Measurements from ENCODE around the gene XPR1.

XPR1 gene

DNA sequence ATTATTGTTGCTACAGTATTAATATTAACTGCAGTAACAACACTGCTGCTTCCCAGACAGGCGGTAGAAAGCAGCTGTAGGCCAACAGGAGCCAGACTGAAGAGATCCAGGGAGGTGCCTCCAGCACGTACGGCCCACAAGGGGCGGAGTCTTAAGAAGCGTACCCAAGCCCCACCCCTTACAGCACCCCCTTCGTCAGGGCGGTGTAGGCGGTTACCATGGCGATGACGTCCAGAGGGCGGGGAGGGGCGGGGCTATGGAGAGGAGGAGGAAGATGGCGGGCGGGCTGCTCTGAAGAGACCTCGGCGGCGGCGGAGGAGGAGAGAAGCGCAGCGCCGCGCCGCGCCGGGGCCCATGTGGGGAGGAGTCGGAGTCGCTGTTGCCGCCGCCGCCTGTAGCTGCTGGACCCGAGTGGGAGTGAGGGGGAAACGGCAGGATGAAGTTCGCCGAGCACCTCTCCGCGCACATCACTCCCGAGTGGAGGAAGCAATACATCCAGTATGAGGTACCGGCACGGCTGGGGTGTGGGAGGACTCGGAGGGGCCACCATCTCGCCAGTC, at the start of gene XPR1:
TSS of gene XPR1 (plus strand) at position 257 of the 560 bp plus-strand sequence. CDS start at position 437, 180 bp downstream.
- no peaks in the 10 kb centered on the region; the same call in 1 of the 2 replicates for H3F3A ChIP-seq (ENCODE audit: control insufficient read depth, insufficient read depth)
- TF ChIP-seq, protein P1, sequence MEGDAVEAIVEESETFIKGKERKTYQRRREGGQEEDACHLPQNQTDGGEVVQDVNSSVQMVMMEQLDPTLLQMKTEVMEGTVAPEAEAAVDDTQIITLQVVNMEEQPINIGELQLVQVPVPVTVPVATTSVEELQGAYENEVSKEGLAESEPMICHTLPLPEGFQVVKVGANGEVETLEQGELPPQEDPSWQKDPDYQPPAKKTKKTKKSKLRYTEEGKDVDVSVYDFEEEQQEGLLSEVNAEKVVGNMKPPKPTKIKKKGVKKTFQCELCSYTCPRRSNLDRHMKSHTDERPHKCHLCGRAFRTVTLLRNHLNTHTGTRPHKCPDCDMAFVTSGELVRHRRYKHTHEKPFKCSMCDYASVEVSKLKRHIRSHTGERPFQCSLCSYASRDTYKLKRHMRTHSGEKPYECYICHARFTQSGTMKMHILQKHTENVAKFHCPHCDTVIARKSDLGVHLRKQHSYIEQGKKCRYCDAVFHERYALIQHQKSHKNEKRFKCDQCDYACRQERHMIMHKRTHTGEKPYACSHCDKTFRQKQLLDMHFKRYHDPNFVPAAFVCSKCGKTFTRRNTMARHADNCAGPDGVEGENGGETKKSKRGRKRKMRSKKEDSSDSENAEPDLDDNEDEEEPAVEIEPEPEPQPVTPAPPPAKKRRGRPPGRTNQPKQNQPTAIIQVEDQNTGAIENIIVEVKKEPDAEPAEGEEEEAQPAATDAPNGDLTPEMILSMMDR (IDR thresholded peaks at IDR 0.05; ENCODE audit: low read depth, low read length, poor library complexity, severe bottlenecking): no peak
- TF ChIP-seq EZH2phosphoT487 (IDR thresholded peaks at IDR 0.05; ENCODE audit: borderline replicate concordance, low read length): no peak
- no peaks in the 10 kb centered on the region for H3K9me2 ChIP-seq (replicated peaks; ENCODE audit: control insufficient read depth, low read length)
- no peaks in the 10 kb centered on the region for H3K9me3 ChIP-seq (ENCODE audit: control insufficient read depth, insufficient read depth, low read length)
- peak within 1 kb of the TSS; percentile 97 for H3K4me3 ChIP-seq (ENCODE audit: low read length)
- H3K4me1 ChIP-seq (ENCODE audit: control insufficient read depth, low read length): peaks cover 33% of the 10 kb centered on the region
- peaks cover 38% of the 10 kb centered on the region for H3K79me2 ChIP-seq (ENCODE audit: control insufficient read depth, low read length)
- peak within 1 kb of the TSS; percentile 94 for H3K4me2 ChIP-seq (ENCODE audit: low read length)
- 0 out of 2 replicates have a peak, but pooled peaks cover 4% of the 10 kb centered on the region for H3K36me3 ChIP-seq (ENCODE audit: control insufficient read depth, low read length)
- peak within 1 kb of the TSS; percentile 58 for H3K27ac ChIP-seq (ENCODE audit: low read depth, low read length)
- H4K20me1 ChIP-seq (ENCODE audit: control insufficient read depth, insufficient read depth, low read depth, low read length): 0 out of 2 replicates have a peak, but pooled peaks cover 8% of the 10 kb centered on the region
- H3K27me3 ChIP-seq (ENCODE audit: control insufficient read depth, low read length): 0 out of 2 replicates have a peak, but pooled peaks cover 5% of the 10 kb centered on the region

DNA sequence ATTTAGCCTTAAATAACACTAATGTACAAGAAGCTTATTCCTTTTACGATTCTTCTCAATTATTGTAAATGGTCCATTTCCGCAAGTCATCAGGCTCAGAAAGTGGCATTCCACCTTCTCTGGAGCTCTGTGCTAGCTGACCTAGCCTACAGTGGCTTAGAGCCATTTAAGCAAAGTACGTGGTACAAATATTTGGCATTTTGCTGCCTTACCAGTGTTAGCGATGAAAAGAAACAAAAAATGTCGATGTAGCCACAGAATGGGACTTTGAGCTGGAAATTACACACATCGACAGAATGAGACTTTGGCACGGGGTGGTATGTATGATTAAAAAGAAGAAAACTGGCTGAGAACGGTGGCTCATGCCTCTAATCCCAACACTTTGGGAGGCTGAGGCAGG, 47.0 kb upstream of the XPR1 start:
- Histone ChIP-seq H3K4me2 (ENCODE audit: low read length) (no peak overlapping the region), H3K27me3 (ENCODE audit: control insufficient read depth, low read length) (no peaks in the 10 kb centered on the region; the same call in 1 of the 2 replicates), H4K20me1 (ENCODE audit: control insufficient read depth, insufficient read depth, low read depth, low read length) (no peaks in the 10 kb centered on the region), H3K9me2 (replicated peaks; ENCODE audit: control insufficient read depth, low read length) (no peaks in the 10 kb centered on the region), H3F3A (ENCODE audit: control insufficient read depth, insufficient read depth) (no peaks in the 10 kb centered on the region), H3K79me2 (ENCODE audit: control insufficient read depth, low read length) (no peaks in the 10 kb centered on the region), H3K4me1 (ENCODE audit: control insufficient read depth, low read length) (no peaks in the 10 kb centered on the region), H3K9me3 (ENCODE audit: control insufficient read depth, insufficient read depth, low read length) (no peaks in the 10 kb centered on the region), H3K36me3 (ENCODE audit: control insufficient read depth, low read length) (no peaks in the 10 kb centered on the region), H3K4me3 (ENCODE audit: low read length) (no peak overlapping the region), H3K27ac (ENCODE audit: low read depth, low read length) (no peak overlapping the region)
- TF ChIP-seq, protein P1 (IDR thresholded peaks at IDR 0.05; ENCODE audit: low read depth, low read length, poor library complexity, severe bottlenecking): no peak
- TF ChIP-seq EZH2phosphoT487 (IDR thresholded peaks at IDR 0.05; ENCODE audit: borderline replicate concordance, low read length): no peak

DNA sequence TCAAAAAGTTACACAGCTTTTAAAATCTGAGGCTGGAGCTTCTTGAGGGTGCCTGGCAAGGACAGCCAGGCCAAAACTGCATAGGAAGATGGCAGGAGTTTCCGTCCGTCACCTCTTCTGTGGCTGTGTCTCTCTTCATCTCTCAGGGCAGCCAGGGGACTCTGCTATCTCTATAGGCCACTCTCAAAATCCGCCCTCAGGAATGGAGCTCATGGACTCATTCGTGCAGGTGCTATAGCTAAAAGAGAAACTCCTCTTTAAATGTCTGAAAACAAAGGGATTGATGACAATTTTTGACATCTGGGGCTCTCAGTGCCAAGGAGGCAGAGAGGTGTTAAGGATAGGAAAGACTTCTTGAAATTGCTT, 45.8 kb upstream of the XPR1 start:
- no peaks in the 10 kb centered on the region for H3K4me1 ChIP-seq (ENCODE audit: control insufficient read depth, low read length)
- H3K4me3 ChIP-seq (ENCODE audit: low read length): no peak overlapping the region
- H3F3A ChIP-seq (ENCODE audit: control insufficient read depth, insufficient read depth): no peaks in the 10 kb centered on the region
- no peaks in the 10 kb centered on the region for H3K9me2 ChIP-seq (replicated peaks; ENCODE audit: control insufficient read depth, low read length)
- no peaks in the 10 kb centered on the region; the same call in 1 of the 2 replicates for H3K27me3 ChIP-seq (ENCODE audit: control insufficient read depth, low read length)
- H3K36me3 ChIP-seq (ENCODE audit: control insufficient read depth, low read length): no peaks in the 10 kb centered on the region
- H3K27ac ChIP-seq (ENCODE audit: low read depth, low read length): no peak overlapping the region
- no peaks in the 10 kb centered on the region for H3K79me2 ChIP-seq (ENCODE audit: control insufficient read depth, low read length)
- H4K20me1 ChIP-seq (ENCODE audit: control insufficient read depth, insufficient read depth, low read depth, low read length): no peaks in the 10 kb centered on the region
- no peak for TF ChIP-seq EZH2phosphoT487 (IDR thresholded peaks at IDR 0.05; ENCODE audit: borderline replicate concordance, low read length)
- TF ChIP-seq, protein P1 (IDR thresholded peaks at IDR 0.05; ENCODE audit: low read depth, low read length, poor library complexity, severe bottlenecking): no peak
- H3K4me2 ChIP-seq (ENCODE audit: low read length): no peak overlapping the region
- H3K9me3 ChIP-seq (ENCODE audit: control insufficient read depth, insufficient read depth, low read length): no peaks in the 10 kb centered on the region

Measured in DOHH2 (cell line).